B cell (primary cell): ENCODE results near the gene CFAP77.

Experiments used
- EZH2 ChIP-seq: IDR thresholded peaks from 2 replicates; pipeline ENCODE4 v1.6.1; 2012; ENCODE audit warnings: borderline replicate concordance, low read depth, mild to moderate bottlenecking, moderate library complexity, low read length; ENCODE audit not compliant: insufficient read depth, poor library complexity, severe bottlenecking
- TF ChIP-seq, protein P1 (sequence below): fragments of 200-600 bp; IDR thresholded peaks from one replicate; pipeline ENCODE4 v1.8.0; 2022; ENCODE audit warnings: antibody characterized with exemption, mild to moderate bottlenecking

DNA sequence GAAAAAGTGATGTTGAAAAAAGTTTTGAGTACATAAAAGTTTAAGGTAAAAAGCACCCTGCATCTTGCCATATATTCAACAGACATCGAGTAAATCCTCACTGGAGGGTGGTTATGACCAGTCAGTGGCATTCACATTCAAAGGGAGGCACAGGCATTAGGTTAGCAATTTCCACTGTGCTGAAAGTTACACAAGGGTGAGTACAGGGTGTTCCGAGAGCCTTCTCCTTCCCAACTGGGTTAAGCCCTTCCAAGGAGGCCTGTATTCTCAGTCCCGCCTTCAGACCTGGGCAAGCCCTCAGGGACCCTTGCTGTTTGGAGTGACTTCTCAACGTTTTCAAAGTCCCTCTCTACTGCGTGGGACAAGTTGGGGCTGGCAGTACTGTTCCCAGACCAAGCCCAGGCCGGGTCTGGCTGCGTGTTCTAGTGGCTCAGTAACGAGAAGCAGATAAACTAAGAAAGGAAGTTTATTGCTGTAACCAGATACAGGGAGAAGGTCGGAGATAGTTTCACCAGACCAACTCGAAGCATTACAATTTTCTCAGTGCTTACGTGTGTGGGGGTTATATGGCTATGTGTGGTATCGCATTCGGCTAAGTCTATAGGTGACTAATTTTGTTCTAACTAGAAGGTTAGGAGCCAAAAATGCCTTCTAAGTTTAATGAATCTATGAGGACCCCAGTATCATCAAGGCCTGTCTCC lies 42.2 kb upstream of the CFAP77 start:
- TF ChIP-seq EZH2: no peak
- TF ChIP-seq, protein P1, sequence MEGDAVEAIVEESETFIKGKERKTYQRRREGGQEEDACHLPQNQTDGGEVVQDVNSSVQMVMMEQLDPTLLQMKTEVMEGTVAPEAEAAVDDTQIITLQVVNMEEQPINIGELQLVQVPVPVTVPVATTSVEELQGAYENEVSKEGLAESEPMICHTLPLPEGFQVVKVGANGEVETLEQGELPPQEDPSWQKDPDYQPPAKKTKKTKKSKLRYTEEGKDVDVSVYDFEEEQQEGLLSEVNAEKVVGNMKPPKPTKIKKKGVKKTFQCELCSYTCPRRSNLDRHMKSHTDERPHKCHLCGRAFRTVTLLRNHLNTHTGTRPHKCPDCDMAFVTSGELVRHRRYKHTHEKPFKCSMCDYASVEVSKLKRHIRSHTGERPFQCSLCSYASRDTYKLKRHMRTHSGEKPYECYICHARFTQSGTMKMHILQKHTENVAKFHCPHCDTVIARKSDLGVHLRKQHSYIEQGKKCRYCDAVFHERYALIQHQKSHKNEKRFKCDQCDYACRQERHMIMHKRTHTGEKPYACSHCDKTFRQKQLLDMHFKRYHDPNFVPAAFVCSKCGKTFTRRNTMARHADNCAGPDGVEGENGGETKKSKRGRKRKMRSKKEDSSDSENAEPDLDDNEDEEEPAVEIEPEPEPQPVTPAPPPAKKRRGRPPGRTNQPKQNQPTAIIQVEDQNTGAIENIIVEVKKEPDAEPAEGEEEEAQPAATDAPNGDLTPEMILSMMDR: no peak
